Raji (cell line): ENCODE results near the gene PTPN23.
A peak's percentile ranks its signal among the peaks of the same experiment; 100 is the strongest.

Source experiments
- POLR2A ChIP-seq: IDR thresholded peaks from 2 replicates; pipeline ENCODE4 v1.6.1; 2011; ENCODE audit warnings: low read depth, low read length, control low read depth; ENCODE audit not compliant: insufficient read depth

The PTPN23 gene

GRCh38 chr3:47420044-47420430, 39.2 kb downstream of the PTPN23 start:
- TF ChIP-seq POLR2A = no peak

GRCh38 chr3:47420511-47421484, 40.0 kb downstream of the PTPN23 start:
- TF ChIP-seq POLR2A = peak; percentile 26; the same call in 1 of the 2 replicates

- no peak for TF ChIP-seq POLR2A
Observed at GRCh38 chr3:47421741-47422649, 41.2 kb downstream of the PTPN23 start.

GRCh38 chr3:47422743-47423142, 41.9 kb downstream of the PTPN23 start:
- no peak for TF ChIP-seq POLR2A

GRCh38 chr3:47423548-47424145, 42.8 kb downstream of the PTPN23 start:
- TF ChIP-seq POLR2A = no peak

- no peak for TF ChIP-seq POLR2A
Observed at GRCh38 chr3:47424434-47425382, 43.9 kb downstream of the PTPN23 start.

- no peak for TF ChIP-seq POLR2A
Observed at GRCh38 chr3:47425383-47425778, 44.6 kb downstream of the PTPN23 start.

- no peak for TF ChIP-seq POLR2A
Observed at GRCh38 chr3:47425959-47426358, 45.1 kb downstream of the PTPN23 start.

- TF ChIP-seq POLR2A = no peak
Observed at GRCh38 chr3:47427866-47428265, 47.0 kb downstream of the PTPN23 start.

GRCh38 chr3:47428662-47429061, 47.8 kb downstream of the PTPN23 start:
- no peak for TF ChIP-seq POLR2A

GRCh38 chr3:47429476-47430270, 48.9 kb downstream of the PTPN23 start:
- TF ChIP-seq POLR2A = no peak

GRCh38 chr3:47430606-47431005, 49.8 kb downstream of the PTPN23 start:
- TF ChIP-seq POLR2A = no peak

- no peak for TF ChIP-seq POLR2A
Observed at GRCh38 chr3:47431225-47431624, 50.4 kb downstream of the PTPN23 start.
